ENCODE results near the gene GFPT2.

The GFPT2 gene

GRCh38 chr5:180274695-180275094 lies 78.4 kb downstream of the GFPT2 start:
- DNase-seq (ENCODE audit: low spot score) = no peak

GRCh38 chr5:180271221-180271620 lies 81.9 kb downstream of the GFPT2 start:
- no peak for DNase-seq (ENCODE audit: low spot score)

GRCh38 chr5:180259260-180259611 lies 93.9 kb downstream of the GFPT2 start:
- no peak for DNase-seq (ENCODE audit: low spot score)

GRCh38 chr5:180253036-180253824 lies 99.9 kb downstream of the GFPT2 start:
- no peak for DNase-seq (ENCODE audit: low spot score)

GRCh38 chr5:180251887-180252286 lies 101.2 kb downstream of the GFPT2 start:
- DNase-seq (ENCODE audit: low spot score) = no peak

- no peak for DNase-seq (ENCODE audit: low spot score)
These were observed 102.0 kb downstream of the GFPT2 start for GRCh38 chr5:180251141-180251540.
